Amygdala (tissue), 56 donors: ENCODE data around the gene VWA2.

Experiments
- DNase-seq, 56 donors: peaks; one replicate each; lab custom pipeline; 2025; lab: John Stamatoyannopoulos, UW

VWA2 gene

DNA sequence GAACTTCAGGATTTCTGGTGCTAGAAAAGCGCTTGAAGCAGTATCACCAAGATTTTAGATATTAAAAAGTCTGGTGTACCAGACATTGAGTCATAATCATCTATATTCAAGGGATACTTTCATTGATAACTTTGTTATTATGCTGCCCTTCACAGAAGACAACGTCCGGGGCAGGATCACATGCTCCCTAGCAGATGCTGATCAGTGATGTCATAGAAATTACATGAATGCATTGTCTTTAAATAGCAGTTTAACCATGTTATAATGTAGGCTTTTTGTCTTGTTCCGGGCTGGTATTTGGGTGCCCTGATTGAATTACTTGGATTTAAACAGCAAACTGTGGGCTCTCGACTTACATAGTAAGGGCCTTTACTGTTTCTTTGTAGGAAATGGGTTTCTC is 54.0 kb downstream of the VWA2 start:
- no peak for DNase-seq

DNA sequence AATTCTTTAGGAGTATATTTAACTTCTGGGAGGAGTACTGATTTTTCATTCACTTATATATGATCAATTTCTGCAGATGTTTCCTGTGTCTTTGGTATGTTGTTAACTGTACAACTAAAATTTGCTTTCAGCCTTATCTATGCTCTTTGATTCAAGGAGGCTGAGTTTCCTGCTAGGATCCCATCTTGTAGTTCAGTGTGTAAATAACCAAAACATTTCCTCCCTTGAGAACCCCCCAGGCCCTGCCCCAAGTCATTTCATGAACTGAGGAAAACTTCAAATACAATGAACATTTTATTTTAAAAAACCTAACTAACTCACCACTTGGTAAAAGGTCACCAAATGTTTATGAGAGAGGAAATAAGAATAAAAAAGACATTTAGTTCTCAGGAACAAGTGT is 55.5 kb downstream of the VWA2 start:
- DNase-seq = no peak

DNA sequence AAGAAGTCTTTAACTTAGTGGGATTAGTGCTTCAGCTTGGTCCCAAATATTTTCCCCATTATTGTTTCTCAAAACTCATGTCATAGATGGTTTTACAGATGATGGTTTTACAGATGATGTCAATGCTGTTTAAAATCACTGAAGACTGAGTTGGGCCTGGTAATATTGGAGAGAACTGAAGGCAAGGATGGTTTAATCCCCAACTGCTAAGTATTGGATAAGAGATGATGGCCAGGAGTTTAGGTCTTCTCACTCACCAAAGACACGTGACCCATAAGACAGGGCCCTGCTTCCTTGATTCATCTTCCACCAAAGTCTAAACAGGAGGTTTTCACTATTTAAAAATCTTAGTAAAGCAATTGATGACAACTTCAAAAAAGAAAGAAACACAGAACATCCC is 56.3 kb downstream of the VWA2 start:
- DNase-seq = no peak

DNA sequence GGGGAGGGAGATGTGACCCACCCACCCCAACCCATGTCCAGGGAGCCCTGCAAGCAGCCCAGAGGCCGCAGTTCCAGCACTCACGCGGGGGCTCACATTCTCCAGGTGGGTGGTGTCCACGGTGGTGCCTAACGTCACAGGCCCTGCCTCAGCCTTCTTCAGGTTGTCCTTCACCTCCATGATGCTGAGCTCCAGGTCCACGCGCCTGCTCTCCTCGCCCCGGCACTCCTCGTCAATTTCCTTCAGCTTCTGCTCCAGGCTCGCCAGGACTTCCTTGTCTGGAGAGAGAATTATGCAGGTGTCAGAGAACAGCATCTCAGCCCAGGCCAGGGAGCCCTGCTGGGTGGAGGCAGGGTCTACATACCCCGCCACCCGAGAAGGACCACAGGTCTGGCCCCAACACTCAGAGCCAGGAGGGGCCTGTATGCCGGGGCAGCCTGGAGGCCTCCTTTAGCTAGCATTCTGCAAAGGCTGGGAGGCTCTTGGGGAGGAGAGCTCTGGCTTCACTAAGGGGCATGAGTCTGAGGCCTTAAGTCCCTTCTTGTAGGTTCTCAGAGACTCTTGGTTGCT is 58.2 kb downstream of the VWA2 start:
- DNase-seq = no peak

DNA sequence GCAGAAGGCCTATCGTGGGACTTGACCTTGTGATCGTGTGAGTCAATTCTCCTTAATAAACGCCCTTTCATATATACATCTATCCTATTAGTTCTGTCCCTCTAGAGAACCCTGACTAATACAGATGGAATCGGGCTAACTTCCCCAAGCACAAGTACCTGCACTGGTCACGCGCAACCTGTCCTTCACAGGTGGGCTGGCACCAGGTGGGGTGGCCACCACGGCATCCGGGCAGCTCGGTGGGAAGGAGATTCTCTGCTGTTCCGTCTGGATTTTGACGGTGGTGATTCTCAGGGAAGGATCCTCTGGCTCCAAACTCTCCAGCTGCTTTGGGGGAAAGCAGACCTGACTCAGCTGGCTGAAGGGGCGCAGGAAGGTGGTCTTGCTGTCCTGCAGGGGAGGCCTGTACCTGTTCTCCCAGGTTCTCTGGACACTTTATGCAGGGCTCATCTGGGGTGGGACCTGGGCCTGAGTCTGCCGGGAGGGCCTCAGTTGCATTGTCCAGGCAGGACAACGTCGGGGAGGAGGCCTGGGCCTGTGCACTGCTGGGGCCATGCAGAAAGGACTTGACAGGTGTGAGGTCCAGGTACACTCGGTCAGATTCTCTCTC is 61.1 kb downstream of the VWA2 start:
- no peak for DNase-seq

DNA sequence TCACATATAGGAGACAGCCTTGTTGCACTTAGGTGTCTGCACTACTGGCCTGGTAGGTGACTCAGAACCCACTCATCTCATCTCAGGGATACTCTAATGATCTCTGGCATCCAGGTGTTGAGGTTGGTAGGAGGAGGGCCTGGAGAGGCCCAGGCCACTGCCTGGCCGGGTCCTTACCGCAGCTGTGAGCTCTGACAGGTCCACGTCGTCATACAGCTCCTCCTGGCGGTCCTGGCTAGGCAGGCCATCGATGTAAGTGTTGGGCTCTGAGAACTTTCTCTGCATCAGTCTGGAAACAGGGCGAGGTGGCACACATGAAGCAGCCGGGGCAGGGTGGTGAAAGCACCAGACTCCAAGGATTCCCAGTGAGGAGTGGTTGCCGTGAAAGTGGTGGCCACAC is 62.1 kb downstream of the VWA2 start:
- DNase-seq = no peak

DNA sequence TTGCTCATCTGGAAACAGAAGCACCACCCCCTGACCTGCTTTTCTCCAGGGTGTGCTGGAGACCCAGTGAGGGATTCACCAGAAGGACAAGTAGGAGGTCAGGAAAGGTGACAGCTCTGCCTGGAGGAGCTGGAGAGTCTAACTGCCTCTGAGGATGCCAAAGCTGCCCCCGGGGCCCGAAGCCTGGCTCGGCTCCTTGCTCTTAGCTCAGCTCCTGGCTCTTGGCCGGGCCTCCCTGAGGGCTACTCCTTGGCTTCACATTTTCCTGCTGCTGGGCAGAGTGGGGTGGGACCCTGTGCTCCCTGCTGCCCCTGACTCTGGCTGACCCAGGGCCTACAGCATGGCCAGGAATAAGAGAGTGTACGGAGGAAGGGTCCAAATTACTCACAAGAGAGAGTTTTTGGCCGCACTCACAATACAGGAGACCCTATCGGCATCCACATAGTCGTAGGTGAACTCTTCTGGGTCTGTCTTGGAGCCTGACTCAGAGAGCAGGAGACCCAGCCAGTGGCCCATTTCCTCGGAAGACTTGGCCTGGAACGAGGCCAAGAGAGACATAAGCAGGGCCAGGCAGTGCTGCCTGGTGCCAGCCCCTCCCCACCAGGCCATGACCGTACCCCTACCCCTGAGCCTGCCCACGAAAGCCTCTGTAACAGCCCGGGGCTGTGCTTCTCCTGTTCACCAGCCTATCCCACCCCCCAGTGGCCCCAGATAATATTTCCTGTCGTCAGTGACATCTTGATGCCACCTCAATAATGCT is 63.1 kb downstream of the VWA2 start:
- peak in 7 of 56 donors; percentile 6 to 30 (median 16) for DNase-seq

DNA sequence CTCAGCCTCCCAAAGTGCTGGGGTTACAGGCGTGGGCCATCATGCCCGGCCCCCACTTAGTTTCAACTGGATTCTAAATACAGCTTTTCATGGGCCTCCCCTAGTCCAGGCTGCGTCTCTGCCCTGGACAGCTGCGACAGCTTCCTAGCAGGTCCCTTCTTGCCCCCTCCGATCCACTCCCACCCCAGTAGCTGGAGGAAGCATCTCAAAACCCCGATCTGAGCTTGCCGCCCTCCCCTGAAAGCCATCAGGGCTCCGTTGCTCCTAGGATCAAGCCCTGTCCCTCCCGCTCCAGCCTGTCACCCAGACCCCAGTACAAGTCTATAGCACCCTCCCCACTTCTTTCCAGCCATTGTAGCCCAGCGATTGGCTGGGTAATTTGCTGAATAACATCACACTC is 64.5 kb downstream of the VWA2 start:
- no peak for DNase-seq

DNA sequence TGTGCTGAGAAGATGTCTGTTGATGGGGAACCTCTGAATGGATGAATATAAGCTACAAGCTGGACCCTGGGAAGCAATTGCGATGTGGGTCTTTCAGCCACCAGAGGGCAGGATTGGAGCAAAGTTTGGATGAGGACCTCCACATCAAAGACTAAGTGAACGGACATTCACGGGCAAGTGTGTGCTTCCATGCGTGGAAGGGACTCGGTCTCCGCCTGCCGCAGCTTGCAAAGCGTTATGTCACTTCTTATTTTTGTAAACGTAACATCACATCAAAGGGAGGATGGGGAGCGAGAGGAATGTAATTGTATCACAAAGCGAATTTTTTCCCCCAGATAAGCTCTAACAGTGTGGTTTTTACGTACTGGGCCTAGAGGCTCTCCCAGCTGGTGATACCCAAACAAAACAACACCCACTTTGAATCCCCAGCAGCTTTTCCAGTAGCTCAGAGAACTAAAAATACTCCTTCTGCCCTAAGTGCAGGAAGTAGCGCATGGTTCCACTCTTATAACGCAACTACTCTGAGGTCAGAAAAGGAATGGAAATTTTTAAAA is 65.0 kb downstream of the VWA2 start:
- DNase-seq = peak in 55 of 56 donors; percentile 8 to 91 (median 59)

DNA sequence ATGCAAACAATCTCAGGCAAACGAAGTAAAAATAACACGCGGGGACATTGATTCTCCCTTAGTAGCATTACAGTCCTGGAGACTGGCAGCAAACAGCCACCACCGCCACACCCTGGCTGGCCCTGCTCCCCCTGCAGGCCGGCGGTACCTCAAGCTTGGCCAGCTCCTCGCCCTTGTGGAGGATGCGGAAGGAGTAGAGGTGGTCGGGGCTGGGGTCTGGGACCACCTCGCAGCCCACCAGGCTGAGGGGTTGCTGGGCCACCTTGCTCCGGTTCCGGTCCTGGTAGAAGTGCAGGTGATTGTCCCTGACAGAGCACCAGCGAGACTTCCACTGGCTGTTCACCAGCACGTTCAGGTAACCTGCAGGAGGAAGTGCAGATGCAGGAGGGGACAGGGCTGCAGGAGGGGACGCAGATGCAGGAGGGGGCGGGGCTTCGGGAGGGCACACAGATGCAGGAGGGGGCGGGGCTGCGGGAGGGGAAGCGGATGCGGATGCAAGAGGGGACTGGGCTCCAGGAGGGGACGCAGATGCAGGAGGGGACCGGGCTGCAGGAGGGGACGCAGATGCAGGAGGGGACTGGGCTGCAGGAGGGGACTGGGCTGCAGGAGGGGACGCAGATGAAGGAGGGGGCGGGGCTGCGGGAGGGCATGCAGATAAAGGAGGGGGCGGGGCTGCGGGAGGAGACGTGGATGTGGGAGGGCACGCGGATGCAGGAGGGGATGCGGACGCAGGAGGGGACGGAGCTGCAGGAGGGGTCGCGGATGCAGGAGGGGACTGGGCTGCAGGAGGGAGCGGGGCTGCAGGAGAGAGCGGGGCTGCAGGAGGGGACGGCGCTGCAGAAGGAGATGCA is 65.7 kb downstream of the VWA2 start:
- peak in 17 of 56 donors; percentile 11 to 68 (median 37) for DNase-seq

DNA sequence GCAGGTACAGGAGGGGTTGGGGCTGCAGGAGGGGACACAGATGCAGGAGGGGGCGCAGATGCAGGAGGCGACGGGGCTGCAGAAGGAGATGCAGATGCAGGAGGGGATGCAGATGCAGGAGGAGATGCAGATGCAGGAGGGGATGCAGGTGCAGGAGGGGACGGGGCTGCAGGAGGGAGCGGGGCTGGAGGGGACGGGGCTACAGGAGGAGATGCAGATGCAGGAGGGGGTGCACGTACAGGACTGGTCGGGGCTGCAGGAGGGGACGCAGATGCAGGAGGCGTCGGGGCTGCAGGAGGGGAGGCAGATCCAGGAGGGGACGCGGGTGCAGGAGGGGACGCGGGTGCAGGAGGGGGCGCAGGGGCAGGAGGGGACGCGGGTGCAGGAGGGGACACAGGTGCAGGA is 66.5 kb downstream of the VWA2 start:
- peak in 1 of 56 donors; percentile 55 for DNase-seq

DNA sequence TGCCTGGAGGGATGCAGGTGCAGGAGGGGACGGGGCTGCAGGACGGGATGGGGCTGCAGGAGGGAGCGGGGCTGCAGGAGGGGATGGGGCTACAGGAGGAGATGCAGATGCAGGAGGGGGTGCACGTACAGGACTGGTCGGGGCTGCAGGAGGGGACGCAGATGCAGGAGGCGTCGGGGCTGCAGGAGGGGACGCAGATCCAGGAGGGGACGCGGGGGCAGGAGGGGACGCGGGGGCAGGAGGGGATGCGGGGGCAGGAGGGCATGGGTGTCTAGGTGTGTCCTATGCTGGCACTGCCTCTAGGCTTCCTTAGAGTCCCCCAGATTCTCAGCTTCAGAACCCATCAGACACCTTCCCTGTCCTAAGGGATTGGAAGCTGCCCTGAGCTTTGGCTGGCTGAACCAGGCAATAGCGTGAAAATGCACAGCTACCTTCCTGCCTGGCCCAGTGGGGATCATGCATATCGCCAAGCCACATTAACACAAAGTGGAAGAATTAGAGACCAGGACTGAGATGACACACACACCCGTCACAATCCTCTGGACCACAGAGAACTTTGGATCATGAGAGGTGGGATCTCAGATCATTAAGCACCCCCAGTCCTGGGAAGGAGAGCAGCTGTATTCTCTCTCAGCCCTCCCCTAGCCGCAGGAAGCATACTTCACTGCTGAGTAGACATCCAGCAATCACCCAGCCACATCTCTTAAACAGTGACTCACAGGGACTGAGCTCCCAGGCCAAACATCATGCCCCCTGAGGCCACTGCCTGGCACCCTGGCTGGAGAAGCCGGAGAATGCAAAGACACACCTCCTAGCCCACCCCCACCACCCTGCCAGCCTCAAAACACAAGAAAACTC is 67.3 kb downstream of the VWA2 start:
- DNase-seq = no peak

DNA sequence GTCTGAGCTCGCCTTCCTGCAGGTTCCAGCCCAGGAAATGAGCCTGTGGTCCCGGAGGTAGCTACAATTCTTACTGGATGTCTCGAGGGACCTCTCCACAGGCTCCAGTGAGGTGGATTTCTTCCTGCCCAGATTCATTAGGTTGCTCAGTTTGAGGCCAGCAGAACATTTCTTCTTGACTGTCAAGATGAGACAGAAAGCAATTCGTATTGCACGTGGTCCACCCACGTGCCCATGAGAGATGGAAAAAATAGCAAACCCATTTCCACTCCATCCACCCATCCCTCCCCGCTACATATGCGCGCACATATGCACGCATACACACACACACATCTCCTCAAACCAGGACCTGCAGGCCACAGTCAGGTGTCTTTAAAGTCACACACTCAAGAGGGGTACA is 68.7 kb downstream of the VWA2 start:
- DNase-seq = peak in 5 of 56 donors; percentile 12 to 64 (median 31)

DNA sequence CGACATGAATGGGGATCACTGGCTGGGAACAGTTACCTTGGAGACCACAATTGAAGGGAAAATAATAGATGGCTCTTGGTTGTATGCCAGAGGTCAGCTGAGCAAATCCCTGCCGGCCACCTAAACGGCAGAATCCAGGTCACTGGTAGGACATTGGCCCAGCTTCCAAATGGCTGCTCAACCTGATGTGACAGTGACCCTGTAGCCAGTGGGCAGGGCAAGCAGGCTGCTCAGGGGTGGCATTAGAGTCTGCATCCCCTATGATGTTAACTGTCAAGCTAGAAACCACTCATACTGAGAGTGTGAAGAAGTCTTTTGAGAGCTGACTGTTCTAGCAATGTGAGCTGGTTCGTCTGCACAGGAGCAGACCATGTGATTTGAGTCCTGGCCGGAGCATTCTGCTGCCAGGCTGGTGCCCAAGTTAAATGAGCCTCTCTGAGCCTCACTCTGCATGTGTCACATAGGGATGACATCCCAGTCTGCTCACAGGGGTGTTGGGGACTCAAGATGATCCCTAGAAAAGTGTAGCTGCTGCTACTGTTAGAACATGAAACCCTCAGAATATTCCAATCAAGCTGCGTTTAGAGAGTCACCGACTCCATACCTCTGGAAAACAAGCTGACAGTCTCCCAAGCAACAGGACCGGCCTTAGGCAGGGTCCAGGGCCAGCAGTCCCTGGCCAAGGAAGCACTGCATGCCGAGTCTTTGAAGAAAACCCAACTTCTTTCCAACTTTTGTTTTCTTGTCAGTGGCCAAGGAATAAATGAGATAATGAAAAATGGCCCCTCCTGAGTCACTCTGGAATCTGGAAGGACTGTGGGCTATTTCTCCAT is 69.7 kb downstream of the VWA2 start:
- peak in 8 of 56 donors; percentile 5 to 40 (median 20) for DNase-seq

DNA sequence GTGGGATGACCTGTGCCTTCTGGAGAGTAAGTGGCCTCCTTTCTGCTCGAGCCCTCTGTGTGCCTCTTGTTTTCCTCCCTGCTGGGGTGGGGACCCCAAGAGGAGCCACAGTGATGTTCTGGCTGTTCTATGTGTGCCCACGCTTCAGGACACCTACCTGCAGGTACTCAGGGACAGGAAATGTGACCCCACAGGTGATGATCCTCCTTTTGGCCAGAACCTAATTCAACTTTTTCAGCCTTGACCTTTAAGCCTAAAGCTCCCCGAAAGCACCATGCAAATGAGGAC is 70.3 kb downstream of the VWA2 start:
- DNase-seq = no peak

DNA sequence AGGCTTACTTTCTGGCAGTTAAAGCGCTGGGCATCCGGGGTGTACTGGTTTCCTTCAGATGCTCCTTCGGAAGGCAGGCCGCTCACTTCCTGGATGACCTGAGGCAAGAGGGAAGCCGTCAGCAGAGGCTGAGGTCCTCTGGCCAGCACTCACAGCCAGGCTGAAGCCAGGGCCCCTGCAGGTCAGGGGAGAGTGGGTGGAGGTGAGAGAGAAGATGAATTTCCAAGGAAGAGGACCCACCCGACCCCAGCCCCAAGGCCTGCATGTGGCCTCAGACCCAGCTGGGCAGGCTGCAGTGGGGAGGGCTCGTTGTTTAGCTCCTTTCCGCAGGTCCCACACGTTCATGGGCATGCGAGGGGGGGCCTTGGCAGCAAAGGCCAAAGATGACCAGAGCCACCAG is 71.3 kb downstream of the VWA2 start:
- DNase-seq = no peak

DNA sequence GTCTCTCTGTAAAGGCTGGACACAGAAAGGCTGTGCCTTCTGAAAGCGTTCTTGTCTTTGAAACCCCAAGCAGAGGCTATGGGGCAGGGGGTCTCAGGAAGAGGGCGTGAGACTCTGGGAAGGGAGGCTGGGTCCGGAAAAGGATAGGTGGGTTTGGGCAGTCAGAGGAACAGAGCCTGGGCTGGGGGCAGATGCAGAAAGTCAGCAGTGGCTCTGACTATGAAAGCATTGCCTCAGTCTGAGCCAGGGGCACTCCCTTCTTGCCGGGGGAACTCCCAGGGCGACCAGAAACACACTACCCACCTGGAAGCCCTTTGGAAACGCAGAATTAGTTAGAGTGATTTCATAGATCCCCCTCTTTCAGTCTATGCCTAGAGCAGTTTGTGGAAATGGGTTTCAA is 72.0 kb downstream of the VWA2 start:
- no peak for DNase-seq

DNA sequence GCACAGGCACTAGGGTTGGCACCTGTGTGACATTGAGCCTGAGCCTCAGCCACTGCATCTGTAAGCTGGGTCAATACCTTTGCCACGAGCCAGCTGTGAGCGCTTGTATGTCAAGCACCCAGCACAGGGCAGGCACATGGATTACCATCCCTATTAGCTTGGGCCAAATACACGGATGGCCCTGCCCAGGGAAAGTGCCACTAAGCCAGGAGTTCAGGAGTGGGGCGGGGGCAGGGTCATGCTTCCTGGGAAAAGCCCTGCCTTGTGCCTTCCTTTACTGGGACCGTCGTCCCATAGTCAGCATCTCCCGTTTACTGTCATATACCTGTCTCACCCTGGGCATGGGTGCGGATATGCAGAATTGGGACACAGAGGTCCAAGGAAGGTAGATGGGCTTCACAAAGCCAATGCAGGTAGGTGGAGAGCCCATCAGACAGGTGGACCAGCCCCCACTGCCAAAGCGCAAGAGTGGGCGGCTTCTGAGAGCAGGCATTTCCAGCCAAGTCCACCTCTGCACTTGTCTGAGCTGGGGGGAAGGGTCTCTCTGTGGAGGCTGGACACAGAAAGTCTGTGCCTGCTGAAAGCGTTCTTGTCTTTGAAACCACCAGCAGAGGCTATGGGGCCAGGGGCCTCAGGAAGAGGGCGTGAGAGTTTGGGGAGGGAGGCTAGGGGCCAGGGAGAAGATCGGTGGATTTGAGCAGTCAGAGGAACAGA is 72.6 kb downstream of the VWA2 start:
- no peak for DNase-seq
